Stomach (tissue), 9 donors: ENCODE results near the gene BBX. TPM values are rescaled to one million over a fixed set of nuclear protein-coding genes. Genes with fewer than 3 reads are reported as not detected.

Source experiments
- DNase-seq, 2 donors: peaks; one replicate each; pipeline versions ENCODE4 v3.0.0 to v3.0.0-alpha.2; 2013 to 2019
- H3K27ac ChIP-seq, 5 donors: fragments of 200-600 bp in 4 of 5; sonication (generic) in 4 of 5; one replicate each; pipeline ENCODE4 v1.5.1; 2013 to 2019; ENCODE audit warnings: mild to moderate bottlenecking in 1 of 5, moderate library complexity in 1 of 5
- H3K27me3 ChIP-seq, 3 donors: fragments of 200-600 bp; sonication (generic); one replicate each; pipeline ENCODE4 v1.5.1; 2017 to 2019; ENCODE audit warnings: mixed run types in 1 of 3
- H3K36me3 ChIP-seq, 4 donors: fragments of 200-600 bp; sonication (generic); 1 replicate in 3 of 4; 2 replicates in 1 of 4; pipeline ENCODE4 v1.5.1; 2016 to 2019
- H3K4me1 ChIP-seq, 4 donors: fragments of 200-600 bp; sonication (generic); one replicate each; pipeline ENCODE4 v1.5.1; 2016 to 2019
- H3K4me3 ChIP-seq, 4 donors: fragments of 200-600 bp; sonication (generic) in 3 of 4; one replicate each; pipeline ENCODE4 v1.5.1; 2016 to 2019; ENCODE audit warnings: mild to moderate bottlenecking in 1 of 4
- H3K9me3 ChIP-seq, 4 donors: fragments of 200-600 bp; sonication (generic); one replicate each; pipeline ENCODE4 v1.5.1; 2016 to 2019
- EP300 ChIP-seq: sonication (generic); formaldehyde crosslinking; IDR thresholded peaks from one replicate; pipeline ENCODE4 v1.6.1; 2017; ENCODE audit warnings: antibody characterized with exemption
- POLR2A ChIP-seq, 4 donors: fragments of 450-650 bp; IDR thresholded peaks; one replicate each; pipeline ENCODE4 v1.6.1; 2016; ENCODE audit warnings: antibody characterized with exemption in 4 of 4, control low read depth in 2 of 4, mild to moderate bottlenecking in 1 of 4, moderate library complexity in 1 of 4
- POLR2AphosphoS5 ChIP-seq, 3 donors: sonication (generic); formaldehyde crosslinking; IDR thresholded peaks; one replicate each; pipeline ENCODE4 v1.6.1; 2016; ENCODE audit warnings: antibody characterized with exemption in 3 of 3
- WGBS, 5 donors: extraction: QIAGEN DNeasy Blood & Tissue Kit in 3 of 5; methylation state at CpG; one replicate each; pipeline versions ENCODE4 v1.1.5 to v1.1.7; 2013 to 2018; 5-methylcytosine and 5-hydroxymethylcytosine counted together
- intact Hi-C: fragments of 100-400 bp; cut with DNase I; formaldehyde crosslinking; loops from one replicate; pipeline ENCODE4 v1.15.1; 2023; ENCODE audit warnings: low total_unique reads
- polyA plus RNA-seq, 3 donors: library from polyadenylated mRNA; stranded (reverse); fragments of 200-250 nt; gene quantifications; one replicate each; pipeline ENCODE4 v1.2.3, GENCODE V29; 2013
- total RNA-seq, 5 donors: library from RNA; depleted of rRNA; stranded (reverse); fragments of >200 nt; gene quantifications; one replicate each; pipeline versions ENCODE4 v1.1.0 to v1.2.3, GENCODE V29; 2014 to 2016
- TF ChIP-seq, protein P1 (sequence below), 7 experiments: fragments of 450-650 bp in 4 of 7; fragments of 200-600 bp in 3 of 7; sonication (generic) in 3 of 7; IDR thresholded peaks; one replicate each; pipeline ENCODE4 v1.5.1; 2016 to 2019; ENCODE audit warnings: antibody characterized with exemption in 7 of 7, control low read depth in 2 of 7, mild to moderate bottlenecking in 1 of 7
- donor health status: healthy with polysubstance abuse.
- donor health status: Bipolar disorder and iron deficiency.
- donor health status: healthy.

The BBX gene
- total and polyA plus RNA-seq, 8 donors, result 4.6 to 81.1 (median 45.2) TPM

- intact Hi-C loops, result no loop called here
- no peak for DNase-seq
- no peak overlapping the region for H3K27ac ChIP-seq
- TF ChIP-seq, protein P1, sequence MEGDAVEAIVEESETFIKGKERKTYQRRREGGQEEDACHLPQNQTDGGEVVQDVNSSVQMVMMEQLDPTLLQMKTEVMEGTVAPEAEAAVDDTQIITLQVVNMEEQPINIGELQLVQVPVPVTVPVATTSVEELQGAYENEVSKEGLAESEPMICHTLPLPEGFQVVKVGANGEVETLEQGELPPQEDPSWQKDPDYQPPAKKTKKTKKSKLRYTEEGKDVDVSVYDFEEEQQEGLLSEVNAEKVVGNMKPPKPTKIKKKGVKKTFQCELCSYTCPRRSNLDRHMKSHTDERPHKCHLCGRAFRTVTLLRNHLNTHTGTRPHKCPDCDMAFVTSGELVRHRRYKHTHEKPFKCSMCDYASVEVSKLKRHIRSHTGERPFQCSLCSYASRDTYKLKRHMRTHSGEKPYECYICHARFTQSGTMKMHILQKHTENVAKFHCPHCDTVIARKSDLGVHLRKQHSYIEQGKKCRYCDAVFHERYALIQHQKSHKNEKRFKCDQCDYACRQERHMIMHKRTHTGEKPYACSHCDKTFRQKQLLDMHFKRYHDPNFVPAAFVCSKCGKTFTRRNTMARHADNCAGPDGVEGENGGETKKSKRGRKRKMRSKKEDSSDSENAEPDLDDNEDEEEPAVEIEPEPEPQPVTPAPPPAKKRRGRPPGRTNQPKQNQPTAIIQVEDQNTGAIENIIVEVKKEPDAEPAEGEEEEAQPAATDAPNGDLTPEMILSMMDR (IDR thresholded peaks at IDR 0.05), result no peak
- TF ChIP-seq POLR2AphosphoS5 (IDR thresholded peaks at IDR 0.05) (no peak), POLR2A (IDR thresholded peaks at IDR 0.05) (no peak), EP300 (no peak)
- H3K9me3 ChIP-seq, result no peaks in the 10 kb centered on the region
- no peaks in the 10 kb centered on the region for H3K36me3 ChIP-seq
- no peaks in the 10 kb centered on the region for H3K27me3 ChIP-seq
- 81 to 91% (median 88%) methylated on average over 2 of the region's 2 CpGs for WGBS, 5 donors
- H3K4me3 ChIP-seq, result no peak overlapping the region
- peaks cover 0 to 50% (median 16%) of the 10 kb centered on the region in 4 donors for H3K4me1 ChIP-seq
Observed at GRCh38 chr3:107680698-107681097, 157.9 kb downstream of the BBX start.

DNA sequence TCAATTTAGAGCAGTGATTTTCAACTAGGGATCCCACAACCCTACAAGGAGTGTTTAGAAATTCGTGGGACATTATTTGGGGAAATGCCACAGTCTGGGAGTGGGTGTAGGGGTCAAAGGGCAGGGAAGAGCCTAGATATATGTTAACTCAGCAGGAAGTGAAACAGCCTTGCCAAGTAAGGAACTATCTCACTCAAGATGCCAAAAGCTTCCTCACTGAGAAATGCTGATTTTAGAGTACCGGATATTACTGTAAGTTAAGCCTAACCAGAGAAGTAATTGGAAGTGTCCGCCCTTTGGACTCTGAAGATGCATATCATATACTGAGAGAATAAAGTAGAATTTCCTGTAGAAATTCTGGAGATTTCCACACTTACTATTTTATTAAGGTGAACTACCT lies 158.6 kb downstream of the BBX start:
- H3K9me3 ChIP-seq, result no peaks in the 10 kb centered on the region
- H3K4me1 ChIP-seq, result peaks cover 0 to 43% (median 16%) of the 10 kb centered on the region in 4 donors
- DNase-seq, result no peak
- H3K27me3 ChIP-seq, result no peaks in the 10 kb centered on the region
- no peak overlapping the region for H3K27ac ChIP-seq
- H3K36me3 ChIP-seq, result no peaks in the 10 kb centered on the region
- intact Hi-C loops, result no loop called here
- 75 to 85% (median 81%) methylated on average over 3 of the region's 3 CpGs for WGBS, 5 donors
- no peak overlapping the region for H3K4me3 ChIP-seq
- TF ChIP-seq, protein P1 (IDR thresholded peaks at IDR 0.05), result no peak
- TF ChIP-seq POLR2AphosphoS5 (IDR thresholded peaks at IDR 0.05) (no peak), EP300 (no peak), POLR2A (IDR thresholded peaks at IDR 0.05) (no peak)

GRCh38 chr3:107682580-107682979 lies 159.8 kb downstream of the BBX start:
- intact Hi-C loops, result no loop called here
- H3K9me3 ChIP-seq, result no peaks in the 10 kb centered on the region
- no peak overlapping the region for H3K27ac ChIP-seq
- peaks cover 0 to 42% (median 16%) of the 10 kb centered on the region in 4 donors for H3K4me1 ChIP-seq
- no peaks in the 10 kb centered on the region for H3K27me3 ChIP-seq
- TF ChIP-seq EP300 (no peak), POLR2A (IDR thresholded peaks at IDR 0.05) (no peak), POLR2AphosphoS5 (IDR thresholded peaks at IDR 0.05) (no peak)
- TF ChIP-seq, protein P1 (IDR thresholded peaks at IDR 0.05), result no peak
- no peak for DNase-seq
- H3K4me3 ChIP-seq, result no peak overlapping the region
- WGBS, 5 donors, result 73 to 87% (median 80%) methylated on average over 1 of the region's 1 CpG
- no peaks in the 10 kb centered on the region for H3K36me3 ChIP-seq

DNA sequence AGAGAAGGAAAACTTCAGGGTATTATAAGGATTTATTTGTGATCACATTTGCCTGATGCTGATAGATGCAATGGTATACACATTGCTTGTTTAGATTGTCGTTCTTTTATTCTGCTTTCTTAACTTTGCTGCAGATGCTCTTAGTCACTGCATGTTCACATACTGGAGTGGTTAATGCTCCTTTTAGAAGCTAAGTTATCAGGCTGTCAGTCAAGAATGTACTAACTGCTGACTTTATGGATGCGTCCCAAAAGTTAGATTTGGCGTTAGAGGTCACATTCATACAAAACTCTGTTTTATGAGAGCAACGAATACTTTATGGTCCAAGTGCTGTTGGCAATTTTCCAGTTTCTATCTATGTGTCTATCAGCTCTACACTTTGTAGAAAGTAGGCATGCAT lies 160.7 kb downstream of the BBX start:
- Histone ChIP-seq H3K4me3 (no peak overlapping the region), H3K4me1 (peaks cover 0 to 42% (median 14%) of the 10 kb centered on the region in 4 donors), H3K9me3 (no peaks in the 10 kb centered on the region), H3K36me3 (no peaks in the 10 kb centered on the region), H3K27me3 (no peaks in the 10 kb centered on the region), H3K27ac (no peak overlapping the region)
- TF ChIP-seq POLR2A (IDR thresholded peaks at IDR 0.05), result no peak
- no peak for TF ChIP-seq POLR2AphosphoS5 (IDR thresholded peaks at IDR 0.05)
- no peak for TF ChIP-seq EP300
- TF ChIP-seq, protein P1 (IDR thresholded peaks at IDR 0.05), result no peak
- WGBS, 5 donors, result 43 to 53% (median 46%) methylated on average over 4 of the region's 4 CpGs
- peak in 1 of 2 donors; percentile 14 for DNase-seq
- intact Hi-C loops, result no loop called here
